Measurements from ENCODE around the gene KCNH5.

DNA sequence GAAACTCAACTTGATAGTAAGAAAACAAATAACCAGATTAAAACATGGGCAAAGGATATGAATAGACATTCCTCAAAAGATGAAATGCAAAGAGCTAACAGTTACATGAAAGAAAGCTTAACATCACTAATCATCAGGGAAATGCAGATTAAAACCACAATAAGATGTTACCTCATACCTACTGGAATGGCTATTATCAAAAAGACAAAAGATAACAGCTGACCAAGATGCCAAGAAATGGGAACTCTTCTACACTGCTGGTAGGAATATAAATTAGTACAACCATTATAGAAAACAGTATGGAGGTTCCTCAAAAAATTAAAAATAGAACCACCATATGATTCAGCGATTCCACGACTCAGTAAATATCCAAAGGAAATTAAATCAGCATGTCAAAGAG, 18.8 kb downstream of the KCNH5 start:
- TF ChIP-seq EZH2 (IDR thresholded peaks at IDR 0.05; ENCODE audit: low read length, missing control alignments): no peak
- TF ChIP-seq, protein P1, sequence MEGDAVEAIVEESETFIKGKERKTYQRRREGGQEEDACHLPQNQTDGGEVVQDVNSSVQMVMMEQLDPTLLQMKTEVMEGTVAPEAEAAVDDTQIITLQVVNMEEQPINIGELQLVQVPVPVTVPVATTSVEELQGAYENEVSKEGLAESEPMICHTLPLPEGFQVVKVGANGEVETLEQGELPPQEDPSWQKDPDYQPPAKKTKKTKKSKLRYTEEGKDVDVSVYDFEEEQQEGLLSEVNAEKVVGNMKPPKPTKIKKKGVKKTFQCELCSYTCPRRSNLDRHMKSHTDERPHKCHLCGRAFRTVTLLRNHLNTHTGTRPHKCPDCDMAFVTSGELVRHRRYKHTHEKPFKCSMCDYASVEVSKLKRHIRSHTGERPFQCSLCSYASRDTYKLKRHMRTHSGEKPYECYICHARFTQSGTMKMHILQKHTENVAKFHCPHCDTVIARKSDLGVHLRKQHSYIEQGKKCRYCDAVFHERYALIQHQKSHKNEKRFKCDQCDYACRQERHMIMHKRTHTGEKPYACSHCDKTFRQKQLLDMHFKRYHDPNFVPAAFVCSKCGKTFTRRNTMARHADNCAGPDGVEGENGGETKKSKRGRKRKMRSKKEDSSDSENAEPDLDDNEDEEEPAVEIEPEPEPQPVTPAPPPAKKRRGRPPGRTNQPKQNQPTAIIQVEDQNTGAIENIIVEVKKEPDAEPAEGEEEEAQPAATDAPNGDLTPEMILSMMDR (conservative IDR thresholded peaks at IDR 0.05 in 1 of 2, IDR thresholded peaks at IDR 0.05 in 1 of 2; ENCODE audit: low read depth in 1 of 2, low read length in 2 of 2): no peak

All from fibroblast of lung (primary cell).